H7 (cell line): ENCODE measurements around the gene SATB1. TPM values are rescaled to one million over a fixed set of nuclear protein-coding genes. Genes with fewer than 3 reads are reported as not detected.

Experiments used
- DNase-seq: peaks from one replicate; pipeline ENCODE4 v3.0.0; 2012
- H3K27me3 ChIP-seq: 2 replicates; pipeline ENCODE4 v1.6.0; 2011; ENCODE audit warnings: mild to moderate bottlenecking, low read length; ENCODE audit not compliant: control insufficient read depth, insufficient read depth
- H3K36me3 ChIP-seq: replicated peaks from 2 replicates; pipeline ENCODE4 v1.5.1; 2011; ENCODE audit warnings: low read length; ENCODE audit not compliant: control insufficient read depth, insufficient read depth
- H3K4me3 ChIP-seq: 2 replicates; pipeline ENCODE4 v1.5.1; 2011; ENCODE audit warnings: low read depth, mild to moderate bottlenecking, control low read depth, low read length, moderate library complexity; ENCODE audit not compliant: insufficient read depth
- total RNA-seq: library from RNA; depleted of rRNA; stranded (reverse); fragments of >200 nt; shearing (Covaris generic); gene quantifications from 2 replicates; pipeline ENCODE4 v1.2.3, GENCODE V29; 2014

The SATB1 gene
- total RNA-seq, 1 experiment from 2014 or later = 7.5 TPM

DNA sequence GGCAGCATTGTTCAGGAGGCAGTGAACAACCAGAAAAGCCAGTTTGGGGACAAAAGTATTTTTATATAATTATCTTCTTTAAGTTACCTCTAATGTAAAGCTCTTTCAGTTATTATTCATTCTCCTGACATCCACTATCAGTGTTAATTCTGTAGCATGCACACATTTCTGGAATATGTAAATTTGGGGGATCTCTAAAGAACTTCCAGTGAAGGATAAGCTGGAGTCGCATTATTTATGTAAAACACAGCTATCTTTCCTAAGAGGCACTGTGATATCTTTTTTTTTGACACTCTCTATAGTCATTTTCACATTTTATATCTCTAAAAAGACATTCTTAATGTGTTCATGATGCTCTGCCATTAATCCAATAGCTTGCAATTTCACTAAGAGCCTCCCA, 26.7 kb downstream of the SATB1 start:
- Histone ChIP-seq H3K27me3 (no peaks in the 10 kb centered on the region), H3K36me3 (peaks cover 2% of the 10 kb centered on the region), H3K4me3 (no peak overlapping the region)
- DNase-seq = no peak

DNA sequence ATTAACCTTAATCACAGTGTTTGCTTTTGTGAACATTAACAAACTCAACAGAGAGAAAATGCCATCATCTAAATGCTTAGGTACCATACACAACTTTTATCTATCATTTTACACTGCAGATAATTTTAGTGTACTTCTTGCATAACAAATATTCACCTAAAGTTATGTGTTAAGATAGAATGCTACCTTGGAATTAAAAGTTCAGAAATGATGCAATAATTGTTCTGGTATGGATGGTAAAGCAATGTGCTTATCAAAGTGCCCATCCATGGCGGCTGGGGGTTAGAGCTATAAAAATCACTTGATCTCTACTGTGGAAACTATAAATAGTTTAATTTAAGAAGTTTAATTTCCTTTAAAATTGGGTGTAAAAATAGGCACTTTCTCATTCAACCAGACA, 28.7 kb downstream of the SATB1 start:
- DNase-seq = no peak
- no peak overlapping the region for H3K4me3 ChIP-seq
- H3K27me3 ChIP-seq = no peaks in the 10 kb centered on the region
- H3K36me3 ChIP-seq = peaks cover 2% of the 10 kb centered on the region

DNA sequence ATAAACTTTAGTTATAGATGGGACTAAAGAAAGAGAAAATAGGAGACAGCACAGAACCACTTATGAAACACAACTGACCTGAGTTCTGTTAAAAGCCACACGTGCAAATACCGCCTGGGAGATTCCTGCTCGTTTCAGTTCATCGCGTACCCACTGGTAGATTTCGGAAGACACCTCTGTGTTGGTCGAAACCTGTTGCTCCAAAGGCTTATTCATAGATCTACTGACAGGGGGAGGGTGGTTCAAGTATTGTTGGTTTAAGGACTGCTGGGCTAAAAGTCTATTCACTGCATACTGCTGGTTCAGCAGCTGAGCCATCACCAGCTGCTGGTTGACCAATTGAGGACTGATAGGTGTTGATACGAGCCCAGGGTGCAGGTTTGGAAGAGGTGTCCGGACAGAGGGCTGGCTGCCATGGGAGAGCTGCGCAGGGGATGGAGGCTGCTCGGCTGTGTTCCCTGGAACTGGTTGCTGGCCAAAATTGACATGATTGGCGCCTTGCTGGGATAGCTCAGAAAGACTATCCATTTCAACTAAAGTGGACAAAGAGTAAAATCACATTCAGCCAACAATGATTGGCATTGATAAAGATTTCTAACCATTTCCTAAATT, 30.6 kb downstream of the SATB1 start:
- DNase-seq = no peak
- Histone ChIP-seq H3K4me3 (no peak overlapping the region), H3K27me3 (no peaks in the 10 kb centered on the region), H3K36me3 (peaks cover 2% of the 10 kb centered on the region)

DNA sequence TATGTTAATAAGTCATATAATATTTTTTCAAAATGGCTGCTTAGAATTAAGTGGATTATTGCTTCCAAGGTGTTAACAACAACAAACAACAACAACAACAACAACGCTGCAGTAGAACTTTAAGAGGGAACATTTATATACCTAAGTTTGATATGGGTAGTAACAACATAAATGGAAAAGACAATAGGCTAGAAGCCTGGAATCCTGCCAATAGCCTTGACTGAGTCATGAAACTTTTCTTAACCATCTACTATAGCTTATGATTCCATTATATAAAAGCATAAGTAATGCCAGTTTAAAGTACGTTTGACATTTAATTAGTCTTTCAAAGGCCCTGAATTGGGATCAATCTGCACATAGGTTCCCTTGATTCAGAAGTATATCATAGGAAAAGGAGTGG, 31.2 kb downstream of the SATB1 start:
- Histone ChIP-seq H3K4me3 (no peak overlapping the region), H3K36me3 (peaks cover 2% of the 10 kb centered on the region), H3K27me3 (no peaks in the 10 kb centered on the region)
- no peak for DNase-seq

DNA sequence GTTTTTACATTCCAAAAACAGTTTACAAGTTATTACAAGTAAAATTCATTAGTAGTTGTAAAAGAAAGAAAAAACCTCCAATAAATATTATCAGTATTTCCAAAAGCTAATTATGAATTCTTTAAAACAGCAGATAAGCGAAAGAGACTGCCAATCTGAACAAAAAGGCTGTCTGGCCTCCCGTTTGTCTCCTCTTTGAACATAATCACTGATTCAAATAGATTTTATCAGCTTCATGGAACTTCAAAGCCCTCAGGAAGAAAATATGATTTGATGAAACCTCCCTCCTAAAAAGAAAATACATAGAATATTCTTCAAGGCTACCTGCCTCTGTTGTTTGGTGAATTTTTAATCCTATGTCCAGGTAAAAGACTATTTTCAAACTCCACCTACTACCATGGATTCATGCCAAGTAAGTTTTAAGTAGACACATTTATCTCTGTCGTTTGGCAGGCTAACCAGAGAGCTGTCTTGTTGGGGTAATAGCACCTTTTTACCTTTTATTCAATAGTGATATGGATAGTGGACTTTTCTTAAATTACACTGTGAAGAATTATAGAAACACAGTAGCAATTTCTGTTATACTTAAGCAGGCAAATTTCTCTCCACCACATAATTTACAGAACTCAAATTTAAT, 35.0 kb downstream of the SATB1 start:
- Histone ChIP-seq H3K36me3 (no peaks in the 10 kb centered on the region; the same call in 1 of the 2 replicates), H3K4me3 (no peak overlapping the region)
- no peak for DNase-seq

DNA sequence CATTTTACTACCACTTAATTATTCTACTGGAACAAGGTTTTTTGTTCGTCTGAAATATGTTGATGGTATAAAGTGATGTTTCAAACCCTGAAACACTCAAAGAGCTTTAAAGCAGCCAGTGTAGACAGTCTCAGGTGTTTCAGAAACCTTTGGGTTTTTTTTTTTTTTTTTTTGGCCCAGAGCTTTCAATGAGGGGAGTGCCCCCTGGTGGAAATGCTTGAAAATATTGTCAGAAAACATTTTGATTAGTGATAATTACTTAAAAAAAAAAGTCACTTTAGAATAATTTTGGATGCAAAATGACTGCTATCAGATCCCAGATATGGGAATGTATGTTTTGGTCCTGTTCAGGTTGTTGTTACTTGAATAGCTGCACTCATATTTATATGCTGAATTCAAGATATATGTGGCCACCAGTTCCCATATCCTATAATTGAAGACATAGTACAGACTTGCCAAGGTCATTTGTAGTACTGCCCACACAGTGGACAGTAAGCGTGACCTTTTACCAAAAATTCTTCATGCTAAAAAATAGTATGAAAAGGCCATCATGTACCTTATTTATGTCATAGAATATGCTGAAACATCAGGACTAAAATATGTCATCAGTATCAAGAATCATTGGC, 35.9 kb downstream of the SATB1 start:
- no peak overlapping the region for H3K4me3 ChIP-seq
- H3K36me3 ChIP-seq = no peaks in the 10 kb centered on the region; the same call in 1 of the 2 replicates
- H3K27me3 ChIP-seq = no peaks in the 10 kb centered on the region
- peak; percentile 22 for DNase-seq

More for the DNA sequence above, 35.0 kb downstream of the SATB1 start:
- H3K27me3 ChIP-seq = no peaks in the 10 kb centered on the region

DNA sequence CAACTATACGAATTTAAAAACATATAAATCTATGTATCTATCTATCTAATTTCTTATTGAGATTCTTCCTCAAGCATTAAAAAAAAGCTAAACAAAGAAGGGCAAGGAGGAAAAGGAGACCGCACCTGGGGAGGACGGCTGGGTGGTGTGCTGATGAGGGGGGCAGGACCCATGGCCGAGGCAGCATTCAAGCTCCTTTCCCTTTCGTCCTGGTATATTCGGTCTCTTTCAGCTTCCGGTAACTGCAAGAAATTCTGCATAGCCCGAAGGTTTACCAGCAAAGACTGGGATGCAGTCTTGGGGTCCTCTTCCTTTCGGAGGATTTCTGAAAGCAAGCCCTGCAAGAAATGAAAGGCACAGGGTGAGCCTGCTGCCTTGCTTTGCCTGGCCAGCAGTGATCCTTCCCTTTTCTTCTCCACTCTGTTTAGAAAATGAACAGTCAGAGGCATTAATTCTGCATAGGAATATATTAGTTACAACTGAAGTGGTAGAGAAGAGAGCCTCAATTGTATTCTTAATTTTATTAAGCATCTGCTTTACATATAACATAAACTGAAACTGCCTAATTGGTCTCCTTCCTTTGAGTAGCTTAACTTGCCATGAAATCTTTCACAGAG, 38.8 kb downstream of the SATB1 start:
- Histone ChIP-seq H3K36me3 (no peaks in the 10 kb centered on the region), H3K27me3 (no peaks in the 10 kb centered on the region), H3K4me3 (no peak overlapping the region)
- no peak for DNase-seq

DNA sequence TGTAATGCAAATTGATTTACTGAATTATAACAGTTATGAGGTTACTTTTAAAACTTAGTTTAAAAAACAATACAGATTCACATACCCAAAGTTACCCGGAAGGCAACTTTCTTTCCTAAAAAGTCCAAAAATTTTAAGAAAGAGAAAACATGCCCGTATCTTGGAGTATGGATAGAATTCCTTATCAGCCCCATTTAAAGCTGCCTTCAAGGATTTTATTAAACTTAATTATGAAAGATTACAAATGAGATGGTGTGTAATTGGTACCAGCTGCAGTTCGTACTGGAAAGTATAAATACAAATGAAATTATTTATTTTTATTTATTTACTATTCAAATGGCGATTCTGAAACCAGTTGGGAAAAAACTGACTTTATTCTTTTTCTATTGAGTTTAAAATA, 39.4 kb downstream of the SATB1 start:
- no peak overlapping the region for H3K4me3 ChIP-seq
- no peak for DNase-seq
- no peaks in the 10 kb centered on the region for H3K27me3 ChIP-seq
- H3K36me3 ChIP-seq = no peaks in the 10 kb centered on the region

DNA sequence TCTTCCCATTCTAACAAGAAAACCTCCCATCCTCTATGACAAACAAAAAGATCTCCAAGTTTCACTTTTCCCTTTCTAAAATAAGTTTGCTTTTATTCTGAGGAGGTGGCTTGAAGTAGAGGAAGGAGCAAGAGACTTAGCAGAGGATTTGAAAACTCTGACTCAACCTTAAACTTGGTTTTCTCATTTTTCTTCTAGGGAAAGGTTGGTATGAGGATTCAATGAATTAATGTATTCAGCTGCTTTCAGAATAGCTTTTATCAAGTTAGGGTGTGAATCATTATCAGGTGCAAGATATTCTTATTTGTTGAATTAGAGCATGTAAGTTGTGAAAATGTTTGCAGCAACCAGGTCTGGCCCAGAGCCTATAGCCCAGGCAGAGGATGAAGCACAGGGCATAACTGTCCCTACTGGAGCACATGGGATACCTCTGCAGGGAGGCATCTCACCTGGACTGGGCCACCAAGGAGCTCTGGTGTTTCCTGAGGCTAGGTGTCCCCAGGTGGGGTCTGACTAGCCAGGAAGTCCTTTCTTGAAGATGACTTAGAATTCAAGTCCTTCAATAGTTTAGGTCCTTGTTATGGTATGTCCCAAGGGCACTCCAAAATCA, 42.3 kb downstream of the SATB1 start:
- DNase-seq = no peak
- Histone ChIP-seq H3K4me3 (no peak overlapping the region), H3K27me3 (no peaks in the 10 kb centered on the region), H3K36me3 (no peaks in the 10 kb centered on the region)

DNA sequence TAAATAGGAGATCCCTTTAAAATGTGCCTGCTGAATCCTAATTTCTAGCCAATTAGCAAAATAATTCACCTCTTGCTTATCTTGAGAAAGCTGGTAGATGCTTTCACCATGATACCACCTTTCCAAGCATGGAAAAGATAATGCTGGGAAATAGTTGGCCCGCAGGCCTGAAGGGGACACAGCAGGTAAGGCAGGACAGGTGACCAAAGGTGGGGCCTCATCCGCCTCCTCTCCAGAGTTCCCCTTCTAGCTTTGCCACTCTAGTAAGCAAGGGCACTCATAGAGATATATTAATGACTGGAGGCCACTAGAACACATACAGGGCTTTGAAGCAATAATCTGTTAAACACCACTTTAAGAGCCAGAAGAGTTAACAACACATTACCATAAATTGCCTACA, 45.5 kb downstream of the SATB1 start:
- Histone ChIP-seq H3K4me3 (no peak overlapping the region), H3K27me3 (no peaks in the 10 kb centered on the region), H3K36me3 (no peaks in the 10 kb centered on the region)
- peak; percentile 13 for DNase-seq

DNA sequence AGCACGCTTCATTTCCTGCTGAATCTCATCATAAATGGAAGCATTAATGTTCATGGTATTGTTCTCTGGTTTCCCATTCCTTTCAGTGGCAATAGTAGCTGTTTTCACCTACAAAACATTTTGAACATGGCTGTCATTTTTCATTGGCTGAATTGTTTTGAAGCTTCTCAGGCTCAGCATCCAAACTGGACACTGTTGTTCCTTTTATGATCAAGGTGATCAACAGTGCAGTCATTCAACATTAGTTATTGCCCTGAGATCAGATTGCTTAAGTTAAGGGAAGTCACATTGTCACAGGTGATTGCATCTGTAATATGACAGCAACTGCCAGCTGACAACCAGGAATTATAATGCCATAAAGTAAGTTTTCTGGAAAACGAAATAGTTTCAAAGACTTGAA, 46.9 kb downstream of the SATB1 start:
- Histone ChIP-seq H3K36me3 (no peaks in the 10 kb centered on the region), H3K27me3 (no peaks in the 10 kb centered on the region), H3K4me3 (no peak overlapping the region)
- DNase-seq = no peak

DNA sequence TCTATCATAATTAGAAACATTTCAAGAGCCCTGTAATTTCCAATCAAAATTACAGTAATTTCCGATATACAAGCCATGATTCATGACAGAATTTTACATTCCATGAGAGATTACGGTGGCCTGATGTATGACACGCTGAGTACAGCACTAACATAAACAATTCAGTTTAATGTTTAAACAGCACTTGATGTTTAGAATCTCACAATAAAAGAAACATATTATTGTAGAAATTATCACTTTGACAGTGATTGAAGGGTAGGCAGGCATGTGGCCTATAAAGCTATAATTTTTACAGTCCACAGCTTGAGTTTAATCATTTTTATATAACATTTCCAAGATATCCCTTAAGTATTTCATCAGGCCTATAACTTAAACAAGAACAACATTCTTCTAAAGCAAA, 48.5 kb downstream of the SATB1 start:
- H3K27me3 ChIP-seq = no peaks in the 10 kb centered on the region
- no peak for DNase-seq
- no peak overlapping the region for H3K4me3 ChIP-seq
- H3K36me3 ChIP-seq = no peaks in the 10 kb centered on the region

DNA sequence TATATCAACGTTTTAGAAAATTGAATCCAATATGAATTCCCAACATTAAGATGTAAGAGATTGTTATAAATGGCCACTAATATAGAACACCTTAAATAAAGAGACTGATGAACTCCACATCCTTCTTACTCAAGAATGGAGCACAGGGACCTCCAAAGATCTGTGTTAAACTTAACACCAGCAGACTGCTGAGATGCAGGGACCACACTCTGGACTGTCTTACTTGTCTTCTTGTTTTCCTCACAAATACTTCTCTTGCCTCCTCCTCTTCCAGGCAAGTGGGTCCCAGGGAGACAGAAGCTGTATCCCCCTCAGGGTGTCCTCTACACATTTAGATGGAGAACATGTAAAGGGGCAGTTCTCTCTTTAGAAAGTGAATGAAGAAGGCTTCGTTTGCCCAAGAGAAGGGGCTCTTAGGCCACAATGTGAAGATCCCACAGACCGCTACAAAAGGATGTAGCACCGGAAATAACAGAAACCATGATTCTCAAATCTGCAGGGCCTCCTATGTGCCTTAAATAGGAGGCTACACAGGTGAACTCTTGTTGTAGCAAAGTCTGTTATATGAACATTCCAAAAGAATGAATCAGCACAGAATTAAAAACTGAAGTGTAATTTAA, 52.2 kb downstream of the SATB1 start:
- no peaks in the 10 kb centered on the region for H3K36me3 ChIP-seq
- H3K27me3 ChIP-seq = no peaks in the 10 kb centered on the region
- no peak overlapping the region for H3K4me3 ChIP-seq
- no peak for DNase-seq

DNA sequence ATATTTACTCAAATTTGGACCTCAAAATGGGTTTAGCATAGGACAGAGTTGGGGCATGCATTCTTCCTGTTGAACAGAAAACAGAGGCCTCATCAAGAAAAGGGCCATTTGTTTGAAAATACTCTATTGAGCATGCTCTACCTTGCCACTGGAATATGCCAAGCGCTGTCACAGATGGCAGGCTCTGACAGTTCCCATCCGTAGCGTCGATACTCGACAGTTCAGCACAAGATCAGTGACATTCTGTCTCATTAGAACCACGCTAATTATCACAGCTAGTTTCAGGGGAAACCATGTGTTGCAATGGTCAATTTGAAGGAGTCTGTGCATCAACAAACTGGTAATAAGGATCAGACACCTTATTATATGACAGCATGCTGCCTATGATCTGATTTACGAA, 54.5 kb downstream of the SATB1 start:
- Histone ChIP-seq H3K27me3 (no peaks in the 10 kb centered on the region), H3K36me3 (no peaks in the 10 kb centered on the region), H3K4me3 (no peak overlapping the region)
- DNase-seq = no peak
